ENCODE results near the gene NMNAT2. TPM values are rescaled to one million over a fixed set of nuclear protein-coding genes. Genes with fewer than 3 reads are reported as not detected.
A peak's percentile ranks its signal among the peaks of the same experiment; 100 is the strongest.

The NMNAT2 gene
- total RNA-seq, 1 donor from 2014 or later, result 0.50 TPM

GRCh38 chr1:183288583-183288982, 129.6 kb downstream of the NMNAT2 start:
- no peaks in the 10 kb centered on the region for H3K9me3 Mint-ChIP-seq (ENCODE audit: unreplicated experiment)
- H3K27ac Mint-ChIP-seq (ENCODE audit: unreplicated experiment), result no peak overlapping the region
- Histone ChIP-seq H3K4me1 (ENCODE audit: insufficient read depth, low read length) (peaks cover 24% of the 10 kb centered on the region), H2AFZ (ENCODE audit: low read depth, low read length) (no peak overlapping the region), H3K36me3 (ENCODE audit: insufficient read depth, low read length) (no peaks in the 10 kb centered on the region), H3K79me2 (ENCODE audit: insufficient read depth, low read length) (no peaks in the 10 kb centered on the region), H3K9me3 (ENCODE audit: insufficient read depth, low read depth, low read length) (no peaks in the 10 kb centered on the region), H4K20me1 (ENCODE audit: insufficient read depth, low read length) (no peaks in the 10 kb centered on the region), H3K4me2 (ENCODE audit: low read length) (no peak overlapping the region), H3K9ac (ENCODE audit: low read length) (no peak overlapping the region), H3K27me3 (ENCODE audit: insufficient read depth, low read length) (no peaks in the 10 kb centered on the region), H3K27ac (ENCODE audit: low read depth, low read length) (no peak overlapping the region), H3K4me3 (ENCODE audit: insufficient read depth, low read depth, low read length) (no peak overlapping the region)
- no peak overlapping the region for H3K4me3 Mint-ChIP-seq (ENCODE audit: unreplicated experiment)
- H3K27me3 Mint-ChIP-seq (ENCODE audit: low read depth, unreplicated experiment), result peaks cover 14% of the 10 kb centered on the region
- FAIRE-seq, result no peak
- H3K36me3 Mint-ChIP-seq (ENCODE audit: low read depth, unreplicated experiment), result peaks cover 2% of the 10 kb centered on the region
- H3K4me1 Mint-ChIP-seq (ENCODE audit: low read depth, unreplicated experiment), result peaks cover 13% of the 10 kb centered on the region
- DNase-seq (ENCODE audit: low read depth), result no peak
- TF ChIP-seq EZH2 (IDR thresholded peaks at IDR 0.05; ENCODE audit: insufficient read depth, low read length) (no peak), CTCF (IDR thresholded peaks at IDR 0.05; ENCODE audit: insufficient read depth, low read depth, low read length) (no peak)

GRCh38 chr1:183287191-183287675, 130.9 kb downstream of the NMNAT2 start:
- FAIRE-seq, result no peak
- peaks cover 9% of the 10 kb centered on the region for H3K4me1 Mint-ChIP-seq (ENCODE audit: low read depth, unreplicated experiment)

More at GRCh38 chr1:183287191-183287675, 130.9 kb downstream of the NMNAT2 start:
- no peaks in the 10 kb centered on the region for H3K9me3 ChIP-seq (ENCODE audit: insufficient read depth, low read depth, low read length)
- no peaks in the 10 kb centered on the region for H3K79me2 ChIP-seq (ENCODE audit: insufficient read depth, low read length)
- H2AFZ ChIP-seq (ENCODE audit: low read depth, low read length), result peak overlapping the region; percentile 15
- Mint-ChIP-seq H3K27me3 (ENCODE audit: low read depth, unreplicated experiment) (peaks cover 16% of the 10 kb centered on the region), H3K27ac (ENCODE audit: unreplicated experiment) (no peak overlapping the region), H3K36me3 (ENCODE audit: low read depth, unreplicated experiment) (peaks cover 2% of the 10 kb centered on the region), H3K9me3 (ENCODE audit: unreplicated experiment) (no peaks in the 10 kb centered on the region), H3K4me3 (ENCODE audit: unreplicated experiment) (no peak overlapping the region)
- TF ChIP-seq EZH2 (IDR thresholded peaks at IDR 0.05; ENCODE audit: insufficient read depth, low read length), result no peak
- TF ChIP-seq CTCF (IDR thresholded peaks at IDR 0.05; ENCODE audit: insufficient read depth, low read depth, low read length), result no peak
- peak overlapping the region; percentile 22 for H3K9ac ChIP-seq (ENCODE audit: low read length)
- peak; percentile 81 for DNase-seq (ENCODE audit: low read depth)
- H3K4me2 ChIP-seq (ENCODE audit: low read length), result no peak overlapping the region
- no peak overlapping the region for H3K27ac ChIP-seq (ENCODE audit: low read depth, low read length)
- no peak overlapping the region for H3K4me3 ChIP-seq (ENCODE audit: insufficient read depth, low read depth, low read length)
- H4K20me1 ChIP-seq (ENCODE audit: insufficient read depth, low read length), result no peaks in the 10 kb centered on the region
- peaks cover 22% of the 10 kb centered on the region for H3K4me1 ChIP-seq (ENCODE audit: insufficient read depth, low read length)
- H3K27me3 ChIP-seq (ENCODE audit: insufficient read depth, low read length), result no peaks in the 10 kb centered on the region
- no peaks in the 10 kb centered on the region for H3K36me3 ChIP-seq (ENCODE audit: insufficient read depth, low read length)
